Measurements from ENCODE around the gene CAPN8.

DNA sequence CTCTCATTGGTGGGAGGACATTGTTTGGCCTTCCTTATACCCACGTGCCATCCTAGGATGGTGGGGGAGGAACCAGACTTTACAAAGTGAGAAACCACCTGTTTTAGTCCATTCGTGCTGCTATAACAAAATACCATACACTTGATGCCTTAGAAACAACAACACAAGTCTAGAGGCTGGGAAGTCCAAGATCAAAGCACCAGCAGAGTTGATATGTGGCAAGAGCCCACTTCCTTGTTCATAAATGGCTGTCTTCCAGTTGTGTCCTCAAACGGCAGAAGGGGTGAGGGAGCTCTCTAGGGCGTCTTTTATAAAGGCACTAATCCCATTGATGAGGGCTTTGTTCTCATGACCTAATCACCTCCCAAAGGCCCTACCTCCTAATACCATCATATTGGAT lies 31.1 kb downstream of the CAPN8 start:
- TF ChIP-seq, protein P1, sequence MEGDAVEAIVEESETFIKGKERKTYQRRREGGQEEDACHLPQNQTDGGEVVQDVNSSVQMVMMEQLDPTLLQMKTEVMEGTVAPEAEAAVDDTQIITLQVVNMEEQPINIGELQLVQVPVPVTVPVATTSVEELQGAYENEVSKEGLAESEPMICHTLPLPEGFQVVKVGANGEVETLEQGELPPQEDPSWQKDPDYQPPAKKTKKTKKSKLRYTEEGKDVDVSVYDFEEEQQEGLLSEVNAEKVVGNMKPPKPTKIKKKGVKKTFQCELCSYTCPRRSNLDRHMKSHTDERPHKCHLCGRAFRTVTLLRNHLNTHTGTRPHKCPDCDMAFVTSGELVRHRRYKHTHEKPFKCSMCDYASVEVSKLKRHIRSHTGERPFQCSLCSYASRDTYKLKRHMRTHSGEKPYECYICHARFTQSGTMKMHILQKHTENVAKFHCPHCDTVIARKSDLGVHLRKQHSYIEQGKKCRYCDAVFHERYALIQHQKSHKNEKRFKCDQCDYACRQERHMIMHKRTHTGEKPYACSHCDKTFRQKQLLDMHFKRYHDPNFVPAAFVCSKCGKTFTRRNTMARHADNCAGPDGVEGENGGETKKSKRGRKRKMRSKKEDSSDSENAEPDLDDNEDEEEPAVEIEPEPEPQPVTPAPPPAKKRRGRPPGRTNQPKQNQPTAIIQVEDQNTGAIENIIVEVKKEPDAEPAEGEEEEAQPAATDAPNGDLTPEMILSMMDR (IDR thresholded peaks at IDR 0.05; ENCODE audit: borderline replicate concordance, extremely low read depth, low read length, poor library complexity, severe bottlenecking): no peak
- no peak for TF ChIP-seq EZH2 (IDR thresholded peaks at IDR 0.05; ENCODE audit: borderline replicate concordance, low read depth, low read length, severe bottlenecking)

Data from DND-41 (cell line).